Activated CD8-positive, alpha-beta memory T cell treated with anti-CD3 and anti-CD28 coated beads for 4 hours (primary cell): ENCODE data around the gene CACNA1S.

ENCODE experiments used
- DNase-seq, 2 donors: peaks; one replicate each; pipeline ENCODE4 v3.0.0-alpha.2; 2020; ENCODE audit warnings: low read depth in 2 of 2

CACNA1S gene

GRCh38 chr1:201062511-201063091 is 49.6 kb downstream of the CACNA1S start:
- DNase-seq: no peak

GRCh38 chr1:201061886-201062285 is 50.3 kb downstream of the CACNA1S start:
- no peak for DNase-seq

- no peak for DNase-seq
Measured at GRCh38 chr1:201061049-201061448, 51.2 kb downstream of the CACNA1S start.

GRCh38 chr1:201060586-201060985 is 51.6 kb downstream of the CACNA1S start:
- DNase-seq: no peak

GRCh38 chr1:201059871-201060555 is 52.2 kb downstream of the CACNA1S start:
- no peak for DNase-seq

DNA sequence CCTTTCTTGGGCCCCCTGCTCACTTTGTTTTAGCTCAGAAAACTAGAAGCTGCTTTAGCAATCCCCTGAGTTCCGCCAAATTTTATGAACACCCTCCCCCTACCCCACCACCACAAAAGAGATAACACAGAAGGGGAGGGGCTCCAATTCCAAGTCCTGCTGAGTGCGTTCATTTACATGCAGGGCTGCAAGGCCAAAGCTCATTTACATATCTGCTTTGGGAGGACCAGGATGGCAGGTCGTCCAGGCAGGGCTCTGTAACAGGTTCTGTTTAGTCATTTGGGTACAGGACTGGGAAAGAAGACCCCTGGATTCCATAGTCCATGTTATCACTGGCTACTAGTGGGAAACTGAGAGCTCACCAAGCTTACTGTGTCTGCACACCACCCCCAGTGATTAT is 52.8 kb downstream of the CACNA1S start:
- no peak for DNase-seq

GRCh38 chr1:201054091-201054543 is 58.1 kb downstream of the CACNA1S start:
- DNase-seq: no peak

DNA sequence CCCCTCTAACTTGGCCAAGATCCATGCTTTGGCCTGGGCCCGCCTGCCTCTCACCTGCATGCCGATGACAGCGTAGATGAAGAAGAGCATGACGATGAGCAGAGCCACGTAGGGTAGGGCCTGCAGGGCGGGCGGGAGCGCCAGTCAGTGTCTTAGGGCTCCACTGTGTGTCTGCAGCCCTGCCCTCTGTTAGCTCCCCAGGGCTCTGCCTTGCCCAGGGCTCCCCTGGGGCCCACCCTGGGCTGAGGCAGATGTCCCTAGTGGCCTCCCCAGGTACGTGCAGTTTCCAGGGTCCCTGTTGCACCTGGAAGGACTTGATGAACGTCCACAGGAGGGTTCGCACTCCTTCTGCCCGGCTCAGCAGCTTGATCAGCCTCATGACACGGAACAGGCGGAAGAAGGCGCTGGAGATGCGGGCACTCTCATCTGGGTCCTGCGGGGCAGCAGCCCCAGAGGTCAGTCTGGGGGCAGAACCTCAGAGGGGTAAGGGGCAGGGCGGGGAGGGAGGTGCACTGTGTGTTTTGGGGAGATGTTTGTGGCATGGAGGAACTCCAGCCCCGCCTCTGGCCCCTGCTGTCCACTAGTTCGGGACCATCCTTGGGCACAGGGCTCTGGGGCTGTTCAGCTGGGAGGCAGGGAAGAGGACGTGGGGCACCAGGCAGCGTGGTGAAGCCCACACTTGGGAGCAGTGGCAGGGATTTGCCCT is 58.9 kb downstream of the CACNA1S start:
- DNase-seq: no peak

- DNase-seq: no peak
Measured at GRCh38 chr1:201051399-201051798, 60.8 kb downstream of the CACNA1S start.

DNA sequence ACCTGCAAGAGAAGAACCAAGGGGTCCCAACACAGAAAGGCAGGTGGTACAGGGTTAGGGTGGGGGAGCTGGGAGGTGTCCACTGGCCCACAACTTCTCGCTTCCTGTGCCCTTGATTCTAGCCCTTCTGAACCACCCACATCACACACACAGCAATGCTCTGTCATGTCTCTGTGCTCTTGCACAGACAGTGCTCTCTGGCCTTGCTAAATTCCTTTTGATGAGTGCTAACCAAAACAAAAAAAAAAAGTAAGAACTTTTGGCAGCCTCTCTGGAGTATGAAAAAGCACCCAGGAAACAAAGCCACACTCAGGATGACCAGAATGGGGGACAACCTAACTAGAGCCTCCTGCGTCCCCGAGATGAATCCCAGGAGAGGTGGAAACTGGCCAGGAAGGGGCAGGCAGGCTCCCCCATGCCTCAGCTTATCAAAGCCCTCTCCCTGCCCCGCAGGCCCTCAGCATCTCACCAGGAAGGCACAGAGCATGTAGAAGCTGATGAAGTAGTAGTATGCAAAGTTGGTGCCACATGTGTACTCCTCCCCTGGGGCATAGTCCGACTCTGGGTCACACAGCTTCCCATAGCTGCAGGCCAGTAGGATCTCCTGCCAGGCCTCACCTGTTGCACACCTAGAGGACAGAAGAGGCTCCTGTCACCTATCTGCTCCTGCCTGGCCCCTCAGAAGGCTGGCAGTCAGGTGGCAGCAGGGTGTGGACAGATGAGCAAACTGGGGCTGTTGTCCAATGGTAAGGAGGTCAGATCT is 61.5 kb downstream of the CACNA1S start:
- DNase-seq: no peak

DNA sequence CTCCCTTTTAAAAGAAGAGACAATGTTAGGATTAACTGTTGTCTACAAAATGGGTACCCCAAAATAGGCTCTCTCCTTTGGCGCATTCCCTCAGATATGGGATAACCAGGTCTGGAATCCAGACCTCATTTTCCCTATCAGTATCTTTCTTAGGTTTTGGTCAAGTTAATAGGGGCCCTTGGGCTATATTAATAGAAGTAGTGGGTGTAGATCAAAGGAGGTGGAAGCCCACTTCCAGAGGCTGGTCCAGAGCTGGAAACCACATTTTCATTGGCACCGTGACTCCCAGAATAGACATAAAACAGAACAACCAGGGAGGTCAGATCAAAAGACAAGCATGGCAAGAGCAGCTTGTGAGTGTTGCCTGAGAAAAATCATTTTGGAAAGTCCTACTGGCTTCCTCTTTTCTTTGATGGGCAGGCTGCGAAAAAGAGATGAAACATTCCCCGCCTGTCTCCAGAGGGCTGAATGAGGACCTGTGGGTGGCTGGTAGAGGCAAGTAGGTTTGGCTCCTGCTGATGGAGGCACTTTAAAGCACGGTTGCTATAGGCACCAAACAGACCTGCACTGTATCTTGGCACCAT is 62.9 kb downstream of the CACNA1S start:
- DNase-seq: no peak

DNA sequence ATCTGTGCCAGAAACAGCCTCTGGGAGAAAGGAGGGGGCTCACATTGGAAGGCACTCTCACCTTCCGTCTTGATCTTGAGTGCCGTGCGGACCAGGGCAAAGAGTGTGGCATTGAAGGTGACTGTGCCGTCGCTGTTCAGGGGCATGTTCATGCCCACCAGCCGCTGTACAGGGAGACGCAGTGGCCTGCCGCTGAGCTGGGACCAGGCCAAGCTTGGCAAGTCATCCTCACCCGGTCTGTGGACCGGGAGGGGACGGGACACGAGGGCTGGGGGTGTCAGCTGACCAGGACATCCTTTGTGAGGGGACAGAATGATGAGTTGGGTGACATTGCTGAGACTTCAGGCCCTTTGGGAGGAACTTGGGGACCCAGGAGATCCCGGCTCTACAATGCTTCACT is 63.7 kb downstream of the CACNA1S start:
- no peak for DNase-seq

GRCh38 chr1:201044119-201044518 is 68.1 kb downstream of the CACNA1S start:
- DNase-seq: no peak

DNA sequence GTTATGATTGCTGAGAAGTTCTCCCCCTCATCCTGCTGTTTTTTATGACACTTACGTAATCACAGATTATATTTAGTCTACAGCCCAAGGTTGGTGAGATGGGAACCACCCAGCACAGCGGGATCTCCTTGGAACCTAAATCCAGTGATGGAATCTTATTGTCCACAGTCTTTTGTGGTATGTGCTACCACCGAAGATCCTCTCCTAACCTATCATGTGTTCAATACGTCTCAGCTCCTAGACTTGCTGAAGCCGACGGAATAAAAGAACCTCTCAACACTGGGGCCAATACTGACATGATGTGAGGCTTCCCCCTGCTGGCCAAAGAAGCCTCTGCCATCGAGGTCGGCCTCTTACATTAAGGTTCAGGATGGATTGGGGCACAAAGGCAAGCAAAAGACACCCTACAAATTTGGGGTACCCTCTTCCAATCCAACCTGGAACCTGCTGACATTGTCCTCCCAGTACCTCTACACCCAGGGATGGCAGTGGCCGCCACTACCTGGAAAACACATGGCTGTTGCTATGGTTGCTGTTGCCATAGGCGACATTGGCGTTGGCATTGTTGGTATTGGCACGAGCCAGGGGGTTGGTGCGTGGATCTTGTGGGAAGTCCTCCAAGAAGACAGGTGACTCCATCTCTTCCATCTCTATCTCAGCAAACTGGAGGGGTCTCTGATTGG is 69.3 kb downstream of the CACNA1S start:
- peak; percentile 31 to 42 for DNase-seq

- no peak for DNase-seq
Measured at GRCh38 chr1:201041011-201041410, 71.2 kb downstream of the CACNA1S start.

GRCh38 chr1:201039876-201040275 is 72.3 kb downstream of the CACNA1S start:
- DNase-seq: no peak

DNA sequence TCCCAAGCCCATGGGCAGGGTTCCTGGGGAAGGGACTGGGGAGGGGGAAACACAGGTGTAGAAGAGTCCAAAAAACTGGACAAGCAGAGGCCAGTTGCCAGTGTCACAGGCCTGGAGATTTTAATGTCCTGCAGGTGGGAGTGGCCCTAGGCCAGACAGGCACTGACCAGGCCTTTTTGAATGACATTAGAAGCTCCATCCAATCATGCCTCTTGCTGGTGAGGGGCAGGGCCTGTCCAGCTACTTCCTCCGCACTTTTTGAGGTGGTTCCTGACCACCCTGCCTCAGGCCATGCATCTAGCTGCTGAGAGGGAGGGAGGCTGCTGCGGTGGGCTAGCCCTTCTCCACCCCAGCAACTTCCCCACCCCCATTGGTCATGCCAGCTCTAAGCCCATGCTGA is 72.8 kb downstream of the CACNA1S start:
- no peak for DNase-seq

- DNase-seq: no peak
Measured at GRCh38 chr1:201038186-201038876, 73.9 kb downstream of the CACNA1S start.

DNA sequence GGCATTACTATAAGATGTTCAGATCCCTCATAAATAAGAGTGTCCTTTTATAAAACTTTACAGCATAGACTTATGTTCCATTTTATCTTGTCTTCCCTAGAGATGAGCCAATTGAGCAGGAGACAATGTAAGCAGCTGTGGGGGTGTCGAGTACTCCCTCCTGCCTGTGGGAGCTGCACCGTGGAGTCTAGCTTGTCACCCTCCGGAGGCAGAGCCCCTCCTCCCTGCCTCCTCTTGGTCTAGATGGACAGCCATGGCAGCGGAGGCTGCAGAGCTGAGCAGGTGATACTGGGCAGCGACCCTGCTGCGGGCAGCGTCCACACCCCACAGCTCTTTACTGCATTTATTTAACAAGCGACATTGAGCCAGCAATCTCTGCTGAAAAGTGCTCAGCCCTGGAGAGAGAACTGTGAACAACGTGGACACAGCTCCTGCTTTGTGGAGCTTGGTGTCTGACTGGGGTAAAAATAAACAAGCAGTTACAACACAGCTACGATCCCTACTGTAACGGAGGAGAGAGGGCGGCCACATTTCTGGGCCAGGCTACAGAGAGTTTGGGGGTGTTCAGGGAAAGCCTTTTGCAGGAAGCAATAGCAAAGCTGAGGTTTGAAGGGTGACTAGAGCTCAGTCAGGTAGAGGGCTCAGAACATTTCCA is 75.9 kb downstream of the CACNA1S start:
- DNase-seq: no peak

DNA sequence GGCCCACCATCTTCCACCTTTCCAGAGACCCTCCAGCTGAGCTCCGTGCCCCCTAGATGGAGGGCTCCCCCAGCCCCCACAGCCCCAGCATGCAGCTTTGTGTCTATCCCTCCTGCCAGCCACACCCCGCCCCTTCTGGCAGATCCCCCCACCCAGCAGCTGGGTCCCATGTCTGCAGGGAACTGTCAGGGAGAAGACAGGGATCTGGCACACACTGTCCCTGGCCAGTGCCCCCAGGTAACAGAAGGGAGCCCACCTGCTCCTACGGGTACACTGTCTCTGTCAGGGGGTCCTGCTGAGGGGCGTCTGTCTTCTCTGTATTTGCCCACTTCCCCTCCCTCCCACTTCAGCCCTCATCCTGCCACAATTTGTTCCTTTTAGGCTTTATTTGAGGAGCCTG is 77.6 kb downstream of the CACNA1S start:
- DNase-seq: no peak
